IPS DF 19.7 (cell line): ENCODE results near the gene DAP.
"Not testable (repeated sequence)": the region's sequence is repeated elsewhere in the genome, so short reads cannot be mapped to it uniquely, and the experiment has no call there.

ENCODE experiments used
- DNase-seq: peaks from one replicate; pipeline ENCODE4 v3.0.0-alpha.2; 2013; ENCODE audit warnings: low read depth, low spot score

DAP gene

DNA sequence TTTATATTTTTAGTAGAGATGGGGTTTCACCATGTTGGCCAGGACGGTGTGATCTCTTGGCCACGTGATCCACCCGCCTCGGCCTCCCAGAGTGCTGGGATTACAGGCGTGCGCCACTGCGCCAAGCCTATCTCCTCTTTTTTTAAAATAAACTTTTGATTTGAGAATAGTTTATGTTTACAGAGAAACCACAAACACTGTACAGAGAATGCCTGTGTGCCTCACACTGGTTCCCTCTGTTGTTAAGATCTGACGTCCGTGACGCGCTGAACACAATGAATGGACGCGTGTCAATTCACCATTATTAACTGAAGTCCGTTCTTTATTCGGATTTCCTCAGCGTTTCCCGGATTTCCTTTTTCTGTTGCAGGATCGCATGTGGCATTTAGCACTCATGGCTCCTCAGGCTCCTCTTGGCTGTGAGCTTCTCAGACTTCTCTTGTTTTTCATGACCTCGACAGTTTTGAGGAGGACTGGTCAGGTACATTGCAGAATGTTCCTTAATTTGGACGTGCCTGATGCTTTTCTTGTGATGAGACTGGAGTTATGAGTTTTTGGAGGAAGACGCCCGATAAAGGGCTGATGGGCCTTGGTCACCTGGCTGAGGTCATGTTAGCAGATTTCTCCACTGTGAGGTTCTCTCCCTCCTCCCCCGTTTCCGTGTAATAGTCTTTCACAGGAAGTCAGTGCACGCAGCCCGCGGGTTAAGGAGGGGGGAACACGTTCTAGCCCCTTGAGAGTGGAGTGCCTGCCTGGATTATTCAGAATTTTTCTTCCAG is 127.6 kb downstream of the DAP start:
- no peak for DNase-seq

DNA sequence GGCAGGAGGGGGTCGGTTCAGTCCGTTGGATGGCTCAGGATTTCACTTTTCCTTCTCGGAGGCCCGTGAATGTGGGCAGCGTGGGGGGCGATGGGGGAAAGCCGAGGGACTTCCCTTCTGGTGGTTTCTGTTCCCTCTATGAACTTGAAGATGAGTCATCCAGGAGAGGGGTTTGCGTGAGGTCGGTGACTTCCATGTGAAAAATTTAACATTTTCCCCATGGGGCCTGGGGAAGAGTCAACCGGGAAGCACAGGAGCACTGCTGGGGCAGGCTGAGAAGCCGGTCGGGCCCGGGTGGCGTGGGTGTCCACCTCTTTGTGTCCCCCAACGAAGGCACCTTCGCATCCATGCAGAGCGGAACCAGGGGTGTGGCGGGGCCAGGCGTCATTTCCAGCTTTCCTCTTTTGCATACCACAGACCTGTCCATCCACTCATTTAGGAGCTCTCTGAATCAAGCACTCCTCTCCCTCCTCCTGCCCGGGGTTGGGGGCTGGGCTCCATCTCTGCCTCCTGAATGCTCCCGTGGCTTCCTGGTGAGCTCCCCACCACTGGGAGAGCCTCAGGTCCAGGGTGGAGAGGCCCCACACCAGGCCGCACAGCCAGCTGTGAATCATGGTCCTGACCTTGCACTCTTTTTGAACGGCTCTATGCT is 128.8 kb downstream of the DAP start:
- DNase-seq = no peak

DNA sequence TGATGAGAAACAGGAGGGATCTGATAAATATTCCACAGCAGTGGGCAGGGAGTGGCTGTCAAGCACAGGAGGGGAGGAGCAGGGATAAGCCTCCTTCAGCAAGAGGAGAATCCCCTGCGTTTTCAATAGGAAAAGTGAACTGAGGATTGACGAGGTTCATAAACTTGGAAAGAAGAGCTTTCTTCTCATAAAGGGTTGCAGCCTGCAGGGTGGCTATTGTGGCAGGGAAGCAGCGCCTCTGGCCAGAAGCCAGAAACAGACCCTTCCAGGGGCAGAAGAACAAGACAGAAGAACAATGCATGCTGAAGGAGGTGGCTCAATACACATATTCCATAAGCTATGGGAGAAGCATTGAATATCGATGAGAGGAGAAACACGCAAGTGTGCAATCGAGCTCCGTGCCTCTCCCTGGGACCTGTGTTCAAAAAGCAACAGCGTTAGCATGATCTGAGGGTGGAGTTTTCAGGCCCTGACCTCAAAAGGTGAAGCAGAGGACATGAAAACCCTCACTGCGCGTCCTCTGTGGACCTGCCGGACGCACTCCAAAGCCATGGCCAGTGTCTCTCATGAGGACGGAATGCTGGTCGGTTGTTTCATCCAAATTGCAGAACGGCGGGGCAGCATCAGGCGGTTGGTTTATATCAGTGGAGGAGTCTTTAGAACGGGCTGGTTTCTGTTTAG is 129.6 kb downstream of the DAP start:
- DNase-seq = no peak

DNA sequence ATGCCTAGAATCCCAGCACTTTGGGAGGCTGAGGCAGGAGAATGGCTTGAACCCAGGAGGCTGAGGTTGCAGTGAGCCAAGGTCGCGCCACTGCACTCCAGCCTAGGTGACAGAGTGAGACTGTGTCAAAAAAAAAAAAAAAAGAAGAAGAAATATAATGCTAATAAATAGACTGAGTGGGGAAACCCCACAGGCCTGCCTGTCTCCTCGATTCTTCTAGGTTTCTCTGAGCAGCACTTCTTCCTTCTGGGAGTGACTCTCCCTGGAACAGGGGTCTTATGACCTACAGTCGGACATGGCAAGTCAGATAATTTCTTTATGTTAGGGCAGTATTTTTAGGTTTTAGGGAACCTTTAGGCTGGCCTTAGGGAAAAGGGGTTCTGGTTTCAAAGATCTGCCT is 130.3 kb downstream of the DAP start:
- DNase-seq = not testable (repeated sequence)

DNA sequence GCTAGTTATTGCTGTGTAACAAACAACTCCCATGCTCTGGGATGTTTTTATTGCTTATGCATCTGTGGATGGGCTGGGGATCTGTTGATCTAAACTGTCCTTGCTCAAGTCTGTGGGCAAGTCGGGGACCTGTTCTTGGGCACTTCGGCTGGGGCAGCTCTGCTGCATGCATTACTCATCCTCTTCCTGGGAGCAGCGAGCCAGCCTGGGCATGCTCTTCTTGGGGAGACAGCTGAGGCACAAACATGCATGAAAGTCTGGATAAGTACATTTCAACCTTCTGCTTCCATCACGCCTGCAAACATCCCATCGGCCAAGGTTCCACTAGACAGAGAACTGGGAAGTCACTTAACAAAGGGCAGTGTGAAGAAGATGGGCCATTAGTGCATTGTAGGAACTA is 130.9 kb downstream of the DAP start:
- DNase-seq = no peak

DNA sequence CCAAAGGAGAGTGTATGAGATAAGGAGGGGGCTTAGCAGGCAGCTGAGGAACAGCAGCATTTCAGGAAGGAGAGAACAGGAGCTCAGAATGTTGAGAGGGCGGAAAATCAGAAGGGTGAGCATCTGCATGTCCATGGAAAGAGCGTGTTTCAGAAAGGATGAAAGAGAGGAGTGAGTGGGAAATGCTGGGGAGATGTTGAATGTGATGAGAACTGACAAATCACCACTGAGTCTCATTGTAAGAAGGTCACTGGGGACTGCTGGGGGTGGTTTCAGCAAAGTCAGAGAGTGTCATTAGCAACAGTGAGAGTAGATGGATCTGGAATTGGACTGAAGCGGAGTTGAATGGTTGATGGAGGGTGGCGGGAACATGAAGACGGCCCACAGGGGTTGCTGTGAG is 131.4 kb downstream of the DAP start:
- no peak for DNase-seq
